B cell (primary cell): ENCODE measurements around the gene KRT5. TPM values are rescaled to one million over a fixed set of nuclear protein-coding genes. Genes with fewer than 3 reads are reported as not detected.

Experiments
- ATAC-seq: fragments of 200-7000 bp; cut with Tn5 transposase; one replicate; pipeline ENCODE4 v1.10.0; 2021; ENCODE audit warnings: low read depth, mild to moderate bottlenecking, moderate number of reproducible peaks, moderate library complexity
- CTCF ChIA-PET: fragments of 350-600 bp; sonication (Branson Sonifier 250); formaldehyde crosslinking; loops from one replicate; lab custom pipeline; 2021; ENCODE audit warnings: antibody characterized with exemption, inconsistent platforms; lab: Charles Lee
- POLR2A ChIA-PET: fragments of 350-600 bp; sonication (Branson Sonifier 250); formaldehyde crosslinking; loops from one replicate; lab custom pipeline; 2021; ENCODE audit warnings: antibody characterized with exemption; lab: Charles Lee
- DNase-seq: peaks from one replicate; pipeline ENCODE4 v3.0.0; 2013
- H2AFZ ChIP-seq: 2 replicates; pipeline ENCODE4 v1.6.1; 2012; ENCODE audit warnings: mild to moderate bottlenecking, low read depth, low read length; ENCODE audit not compliant: insufficient read depth, poor library complexity, severe bottlenecking
- H3K27ac ChIP-seq, 2 donors: 1 replicate in 1 of 2; 2 replicates in 1 of 2; pipeline ENCODE4 v1.5.1; 2012 to 2013; ENCODE audit warnings: low read length in 2 of 2, mild to moderate bottlenecking in 2 of 2, moderate library complexity in 1 of 2
- H3K27me3 ChIP-seq, 4 experiments: fragments of 200-600 bp in 1 of 4; sonication (generic) in 1 of 4; replicated peaks in 1 of 4; 1 replicate in 2 of 4; 2 replicates in 2 of 4; pipeline versions ENCODE4 v1.6.1 to v1.7.0; 2013 to 2016; ENCODE audit warnings: low read length in 3 of 4, mild to moderate bottlenecking in 2 of 4, mixed read lengths in 1 of 4, moderate library complexity in 1 of 4; ENCODE audit not compliant: insufficient read depth in 4 of 4, control insufficient read depth in 3 of 4; ENCODE audit errors: control extremely low read depth in 1 of 4
- H3K36me3 ChIP-seq, 2 experiments: replicated peaks in 1 of 2; 1 replicate in 1 of 2; 2 replicates in 1 of 2; pipeline versions ENCODE4 v1.6.1 to v1.7.1; 2013; ENCODE audit warnings: low read length in 1 of 2; ENCODE audit not compliant: insufficient read depth in 2 of 2, control insufficient read depth in 1 of 2; ENCODE audit errors: control extremely low read depth in 1 of 2, extremely low read depth in 1 of 2
- H3K4me1 ChIP-seq, 2 donors: fragments of 200-600 bp in 1 of 2; sonication (generic) in 1 of 2; 1 replicate in 1 of 2; 2 replicates in 1 of 2; pipeline versions ENCODE4 v1.5.1 to v1.6.1; 2013 to 2017; ENCODE audit warnings: low read length in 2 of 2; ENCODE audit not compliant: control insufficient read depth in 2 of 2, insufficient read depth in 2 of 2
- H3K4me2 ChIP-seq: replicated peaks from 2 replicates; pipeline ENCODE3; 2012; ENCODE audit warnings: mild to moderate bottlenecking, low read depth, low read length; ENCODE audit not compliant: poor library complexity, severe bottlenecking
- H3K4me3 ChIP-seq, 5 experiments: fragments of 200-600 bp in 1 of 5; sonication (generic) in 1 of 5; 1 replicate in 3 of 5; 2 replicates in 2 of 5; pipeline versions ENCODE4 v1.5.1 to v1.7.0; 2011 to 2016; ENCODE audit warnings: low read length in 4 of 5, mild to moderate bottlenecking in 4 of 5, low read depth in 2 of 5, control low read depth in 1 of 5, moderate library complexity in 1 of 5; ENCODE audit not compliant: insufficient read depth in 1 of 5; ENCODE audit errors: control extremely low read depth in 1 of 5, extremely low read depth in 1 of 5
- H3K79me2 ChIP-seq: fragments of 200-600 bp; sonication (generic); one replicate; pipeline ENCODE4 v1.6.0; 2016; ENCODE audit warnings: low read length; ENCODE audit not compliant: control insufficient read depth, insufficient read depth
- H3K9ac ChIP-seq: fragments of 200-600 bp; sonication (generic); 2 replicates; pipeline ENCODE4 v1.6.1; 2017; ENCODE audit warnings: mild to moderate bottlenecking, low read length, moderate library complexity
- H3K9me3 ChIP-seq, 3 donors: one replicate each; pipeline versions ENCODE4 v1.6.1 to v1.7.1; 2013; ENCODE audit warnings: low read length in 2 of 3; ENCODE audit not compliant: control insufficient read depth in 2 of 3, insufficient read depth in 1 of 3; ENCODE audit errors: control extremely low read depth in 1 of 3
- H4K20me1 ChIP-seq: 2 replicates; pipeline ENCODE4 v1.6.0; 2012; ENCODE audit warnings: mild to moderate bottlenecking, low read length; ENCODE audit not compliant: insufficient read depth, control insufficient read depth, poor library complexity, severe bottlenecking
- H3K27ac Mint-ChIP-seq: one replicate; pipeline ENCODE4 v1.8.0; 2021; ENCODE audit warnings: mixed read lengths
- H3K27me3 Mint-ChIP-seq: one replicate; pipeline ENCODE4 v1.8.0; 2021; ENCODE audit warnings: mixed read lengths
- H3K4me1 Mint-ChIP-seq: one replicate; pipeline ENCODE4 v1.8.0; 2021; ENCODE audit warnings: mixed read lengths
- H3K4me3 Mint-ChIP-seq: one replicate; pipeline ENCODE4 v1.8.0; 2021; ENCODE audit warnings: mixed read lengths
- H3K9me3 Mint-ChIP-seq: one replicate; pipeline ENCODE4 v1.8.0; 2022; ENCODE audit warnings: mixed read lengths; ENCODE audit not compliant: insufficient read depth
- CTCF ChIP-seq: fragments of 200-600 bp; IDR thresholded peaks from one replicate; pipeline ENCODE4 v1.8.0; 2022; ENCODE audit warnings: antibody characterized with exemption, mild to moderate bottlenecking
- EZH2 ChIP-seq: IDR thresholded peaks from 2 replicates; pipeline ENCODE4 v1.6.1; 2012; ENCODE audit warnings: borderline replicate concordance, low read depth, mild to moderate bottlenecking, moderate library complexity, low read length; ENCODE audit not compliant: insufficient read depth, poor library complexity, severe bottlenecking
- WGBS: methylation state at CpG from one replicate; pipeline ENCODE4 v1.1.5; 2013; ENCODE audit warnings: missing lambda C conversion rate; ENCODE audit not compliant: insufficient coverage; 5-methylcytosine and 5-hydroxymethylcytosine counted together
- intact Hi-C: fragments of 100-400 bp; cut with micrococcal nuclease; formaldehyde crosslinking; loops from one replicate; pipeline ENCODE4 v1.10.0; 2022
- polyA plus RNA-seq: library from polyadenylated mRNA; depleted of rRNA; stranded (reverse); fragments of >200 nt; gene quantifications from 2 replicates; pipeline ENCODE4 v1.2.3, GENCODE V29; 2012
- total RNA-seq, 2 donors: library from RNA; stranded (reverse); fragments of 120-200 nt in 1 of 2; gene quantifications; 1 replicate in 1 of 2; 2 replicates in 1 of 2; pipeline versions ENCODE4 v1.2.3 to v1.2.4, GENCODE V29; 2013 to 2022

KRT5 gene
- total and polyA plus RNA-seq, 2 donors (not counting 1 experiment from before 2014, with no cell fraction given) = not detected

GRCh38 chr12:52542157-52542556 lies 22.0 kb upstream of the KRT5 start:
- no peak overlapping the region for H3K4me2 ChIP-seq
- Mint-ChIP-seq H3K4me1 (no peaks in the 10 kb centered on the region), H3K9me3 (no peaks in the 10 kb centered on the region), H3K4me3 (no peak overlapping the region), H3K27me3 (peaks cover 12% of the 10 kb centered on the region), H3K27ac (no peak overlapping the region)
- H3K36me3 ChIP-seq = no peaks in the 10 kb centered on the region
- H3K4me3 ChIP-seq = no peak overlapping the region
- no peak for DNase-seq
- H3K79me2 ChIP-seq = no peaks in the 10 kb centered on the region
- no peak for ATAC-seq
- H3K27me3 ChIP-seq = peaks cover 0 to 4% (median 0%) of the 10 kb centered on the region in 4 experiments
- H3K27ac ChIP-seq = no peak overlapping the region
- peaks cover 0 to 6% (median 0%) of the 10 kb centered on the region in 3 donors for H3K9me3 ChIP-seq
- ChIA-PET CTCF (no interaction called here), POLR2A (no interaction called here)
- intact Hi-C loops = no loop called here
- no peaks in the 10 kb centered on the region for H3K4me1 ChIP-seq
- no peak overlapping the region for H3K9ac ChIP-seq
- TF ChIP-seq EZH2 (no peak), CTCF (no peak)
- no peak overlapping the region for H2AFZ ChIP-seq
- H4K20me1 ChIP-seq = no peaks in the 10 kb centered on the region

DNA sequence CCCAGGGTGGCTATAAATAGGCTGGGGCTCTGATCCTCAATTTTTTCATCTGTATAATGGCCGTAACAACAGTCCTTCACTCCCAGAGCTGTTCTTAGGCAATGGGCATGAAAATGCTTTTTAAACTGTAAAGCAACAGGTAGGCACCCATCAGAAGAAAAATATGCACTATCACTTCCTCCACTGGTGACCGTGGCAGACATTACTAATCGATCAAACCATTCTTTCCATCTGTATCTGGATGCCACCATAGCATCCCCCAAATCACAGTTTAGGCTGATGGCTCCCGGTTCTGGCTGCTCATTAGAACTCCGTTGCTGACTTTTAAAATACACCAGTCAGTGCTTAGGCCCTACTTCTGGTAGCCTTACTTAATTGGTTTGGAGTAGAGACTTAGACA lies 21.5 kb upstream of the KRT5 start:
- ChIA-PET CTCF (no interaction called here), POLR2A (no interaction called here)
- no peaks in the 10 kb centered on the region for H3K79me2 ChIP-seq
- no peak overlapping the region for H2AFZ ChIP-seq
- intact Hi-C loops = no loop called here
- H3K4me2 ChIP-seq = no peak overlapping the region
- ATAC-seq (no peak), DNase-seq (no peak)
- H3K4me3 Mint-ChIP-seq = no peak overlapping the region
- no peak overlapping the region for H3K27ac ChIP-seq
- H3K9me3 Mint-ChIP-seq = no peaks in the 10 kb centered on the region
- H3K27ac Mint-ChIP-seq = no peak overlapping the region
- peaks cover 0 to 6% (median 0%) of the 10 kb centered on the region in 3 donors for H3K9me3 ChIP-seq
- 100% methylated on average over 2 of the region's 5 CpGs for WGBS
- no peaks in the 10 kb centered on the region for H3K36me3 ChIP-seq
- TF ChIP-seq CTCF (no peak), EZH2 (no peak)
- H3K4me3 ChIP-seq = no peak overlapping the region
- H3K27me3 ChIP-seq = peaks cover 0 to 5% (median 0%) of the 10 kb centered on the region in 4 experiments
- H4K20me1 ChIP-seq = no peaks in the 10 kb centered on the region
- H3K4me1 Mint-ChIP-seq = no peaks in the 10 kb centered on the region
- no peak overlapping the region for H3K9ac ChIP-seq
- H3K27me3 Mint-ChIP-seq = peaks cover 16% of the 10 kb centered on the region
- H3K4me1 ChIP-seq = no peaks in the 10 kb centered on the region
